IMR-90 (cell line): ENCODE measurements around the gene DGKQ. TPM values are rescaled to one million over a fixed set of nuclear protein-coding genes. Genes with fewer than 3 reads are reported as not detected.

Experiments
- ATAC-seq: fragments of 200-7000 bp; cut with Tn5 transposase; 2 replicates; pipeline ENCODE4 v1.9.1; 2020; ENCODE audit warnings: low read depth, mild to moderate bottlenecking, moderate library complexity
- BruUV-seq: library from RNA; stranded (reverse); fragments of 400-500 nt; replicated peaks from 2 replicates; lab custom pipeline; 2021; lab: Mats Ljungman, UMichigan
- CTCF ChIA-PET: fragments of 300-600 bp; formaldehyde crosslinking; extraction: SDS; loops from one replicate; lab custom pipeline; 2021; ENCODE audit warnings: antibody characterized with exemption; lab: Yijun Ruan, JAX
- POLR2A ChIA-PET: fragments of 300-600 bp; sonication (Branson Sonifier 250); formaldehyde crosslinking; loops from one replicate; lab custom pipeline; 2022; ENCODE audit warnings: antibody characterized with exemption; ENCODE audit not compliant: unreplicated experiment; lab: Charles Lee
- DNase-seq: peaks from one replicate; pipeline ENCODE4 v3.0.0; 2013
- H2AFZ ChIP-seq: replicated peaks from 2 replicates; pipeline ENCODE3; 2013; ENCODE audit warnings: low read length, mild to moderate bottlenecking; ENCODE audit not compliant: poor library complexity
- H2AK5ac ChIP-seq: 2 replicates; pipeline ENCODE4 v1.6.1; 2013; ENCODE audit warnings: low read depth, low read length, inconsistent platforms
- H2AK9ac ChIP-seq: replicated peaks from 2 replicates; pipeline ENCODE3; 2013; ENCODE audit warnings: mild to moderate bottlenecking, low read depth, low read length, moderate library complexity; ENCODE audit not compliant: poor library complexity
- H2BK120ac ChIP-seq: 2 replicates; pipeline ENCODE4 v1.6.1; 2013; ENCODE audit warnings: low read depth, low read length, inconsistent platforms
- H2BK15ac ChIP-seq: 3 replicates; pipeline ENCODE4 v1.6.1; 2013; ENCODE audit warnings: low read depth, low read length, inconsistent platforms
- H2BK20ac ChIP-seq: 2 replicates; pipeline ENCODE4 v1.6.1; 2013; ENCODE audit warnings: low read depth, mild to moderate bottlenecking, inconsistent platforms, low read length, moderate library complexity
- H2BK5ac ChIP-seq: 2 replicates; pipeline ENCODE4 v1.6.1; 2013; ENCODE audit warnings: mild to moderate bottlenecking, low read depth, low read length, inconsistent platforms; ENCODE audit not compliant: poor library complexity, severe bottlenecking
- H3K14ac ChIP-seq: replicated peaks from 2 replicates; pipeline ENCODE4 v1.6.1; 2013; ENCODE audit warnings: low read depth, low read length, inconsistent platforms
- H3K18ac ChIP-seq: 2 replicates; pipeline ENCODE4 v1.6.1; 2013; ENCODE audit warnings: low read depth, low read length, control low read depth
- H3K23ac ChIP-seq: 2 replicates; pipeline ENCODE4 v1.6.1; 2013; ENCODE audit warnings: low read depth, low read length, inconsistent platforms
- H3K27ac ChIP-seq: 2 replicates; pipeline ENCODE4 v1.5.1; 2013; ENCODE audit warnings: mild to moderate bottlenecking, control low read depth, low read length; ENCODE audit not compliant: insufficient read depth
- H3K27me3 ChIP-seq: 2 replicates; pipeline ENCODE4 v1.6.1; 2013; ENCODE audit warnings: low read length; ENCODE audit not compliant: control insufficient read depth, insufficient read depth
- H3K36me3 ChIP-seq: 2 replicates; pipeline ENCODE4 v1.6.1; 2013; ENCODE audit warnings: low read length, mixed read lengths; ENCODE audit not compliant: control insufficient read depth, insufficient read depth
- H3K4ac ChIP-seq: 2 replicates; pipeline ENCODE4 v1.6.1; 2013; ENCODE audit warnings: low read depth, low read length, inconsistent platforms
- H3K4me1 ChIP-seq: 2 replicates; pipeline ENCODE4 v1.6.1; 2013; ENCODE audit warnings: low read length, mixed read lengths; ENCODE audit not compliant: control insufficient read depth, insufficient read depth
- H3K4me2 ChIP-seq: 2 replicates; pipeline ENCODE4 v1.6.1; 2013; ENCODE audit warnings: low read depth, mild to moderate bottlenecking, control low read depth, low read length, moderate library complexity
- H3K4me3 ChIP-seq: 2 replicates; pipeline ENCODE4 v1.5.1; 2013; ENCODE audit warnings: low read depth, mild to moderate bottlenecking, control low read depth, low read length, moderate library complexity; ENCODE audit not compliant: insufficient read depth
- H3K56ac ChIP-seq: 2 replicates; pipeline ENCODE4 v1.6.1; 2013; ENCODE audit warnings: low read length, inconsistent platforms; ENCODE audit not compliant: insufficient read depth; ENCODE audit errors: extremely low read depth
- H3K79me1 ChIP-seq, 2 experiments: 2 replicates each; pipeline ENCODE4 v1.6.1; 2013; ENCODE audit warnings: low read length in 2 of 2, inconsistent platforms in 1 of 2, low read depth in 1 of 2
- H3K9ac ChIP-seq: 2 replicates; pipeline ENCODE4 v1.6.1; 2013; ENCODE audit warnings: low read depth, low read length, control low read depth
- H3K9me1 ChIP-seq: 2 replicates; pipeline ENCODE4 v1.6.1; 2013; ENCODE audit warnings: low read length, inconsistent platforms; ENCODE audit not compliant: insufficient read depth
- H3K9me3 ChIP-seq: 2 replicates; pipeline ENCODE4 v1.6.1; 2013; ENCODE audit warnings: low read length; ENCODE audit not compliant: control insufficient read depth, insufficient read depth
- H4K20me1 ChIP-seq: 2 replicates; pipeline ENCODE4 v1.6.1; 2013; ENCODE audit warnings: low read length, inconsistent platforms; ENCODE audit not compliant: insufficient read depth
- H4K5ac ChIP-seq: 2 replicates; pipeline ENCODE4 v1.6.1; 2013; ENCODE audit warnings: mild to moderate bottlenecking, low read depth, low read length, control low read depth
- H4K8ac ChIP-seq, 2 experiments: 2 replicates each; pipeline ENCODE4 v1.6.1; 2013; ENCODE audit warnings: low read depth in 2 of 2, low read length in 2 of 2, control low read depth in 1 of 2, inconsistent platforms in 1 of 2
- H4K91ac ChIP-seq: 2 replicates; pipeline ENCODE4 v1.6.1; 2013; ENCODE audit warnings: low read depth, low read length, inconsistent platforms; ENCODE audit not compliant: insufficient read depth
- BHLHE40 ChIP-seq: fragments of 150-350 bp; IDR thresholded peaks from 2 replicates; pipeline ENCODE4 v1.6.1; 2016; ENCODE audit warnings: mild to moderate bottlenecking, low read depth, low read length
- CEBPB ChIP-seq: IDR thresholded peaks from 2 replicates; pipeline ENCODE4 v1.6.1; 2012; ENCODE audit warnings: low read depth, low read length, improper control_type of control experiment
- FOS ChIP-seq: fragments of 150-350 bp; IDR thresholded peaks from 2 replicates; pipeline ENCODE4 v1.6.1; 2016; ENCODE audit warnings: low read depth, low read length
- MAFK ChIP-seq: IDR thresholded peaks from 2 replicates; pipeline ENCODE4 v1.6.1; 2012; ENCODE audit warnings: low read depth, low read length, improper control_type of control experiment
- MAZ ChIP-seq: IDR thresholded peaks from 2 replicates; pipeline ENCODE4 v1.6.1; 2012; ENCODE audit warnings: low read depth, mild to moderate bottlenecking, low read length, improper control_type of control experiment, moderate library complexity, borderline replicate concordance
- NFE2L2 ChIP-seq: fragments of 150-350 bp; IDR thresholded peaks from 2 replicates; pipeline ENCODE4 v1.6.1; 2016; ENCODE audit warnings: low read depth, mild to moderate bottlenecking, low read length
- POLR2A ChIP-seq: IDR thresholded peaks from 2 replicates; pipeline ENCODE4 v1.6.1; 2012; ENCODE audit warnings: mild to moderate bottlenecking, low read depth, low read length
- whole genome bisulfite sequencing, 2 experiments: methylation state at CpG; one replicate each; pipeline versions ENCODE4 v1.1.5 to v1.1.7; 2013; ENCODE audit warnings: missing lambda C conversion rate in 2 of 2; ENCODE audit not compliant: insufficient read length in 1 of 2; ENCODE audit errors: extremely low coverage in 2 of 2; 5-methylcytosine and 5-hydroxymethylcytosine counted together
- dilution Hi-C: fragments of 300-500 bp; cut with HindIII; formaldehyde crosslinking; loops from one replicate; pipeline ENCODE4 v1.14.3; 2018; ENCODE audit warnings: low sequenced_read_pairs; ENCODE audit not compliant: unreplicated experiment
- in situ Hi-C: fragments of 300-500 bp; cut with MboI; formaldehyde crosslinking; loops from 3 replicates; pipeline ENCODE4 v1.14.3; 2019; ENCODE audit warnings: low sequenced_read_pairs, inconsistent platforms, mixed read lengths
- intact Hi-C: fragments of 100-400 bp; cut with micrococcal nuclease; formaldehyde crosslinking; loops from 2 replicates; pipeline ENCODE4 v1.10.0; 2022
- polyA plus RNA-seq, 3 experiments: library from polyadenylated mRNA; depleted of rRNA; stranded (reverse); fragments of >200 nt; gene quantifications; 2 replicates each; pipeline ENCODE4 v1.2.3, GENCODE V29; 2012; ENCODE audit warnings: low replicate concordance in 1 of 3
- total RNA-seq: library from RNA; depleted of rRNA; stranded (reverse); fragments of >200 nt; gene quantifications from 2 replicates; pipeline ENCODE4 v1.2.3, GENCODE V29; 2012

DGKQ gene
- total and polyA plus RNA-seq, 2 of the 4 experiments (the other 2 are of a cell fraction) = 4.3 to 15.6 TPM

DNA sequence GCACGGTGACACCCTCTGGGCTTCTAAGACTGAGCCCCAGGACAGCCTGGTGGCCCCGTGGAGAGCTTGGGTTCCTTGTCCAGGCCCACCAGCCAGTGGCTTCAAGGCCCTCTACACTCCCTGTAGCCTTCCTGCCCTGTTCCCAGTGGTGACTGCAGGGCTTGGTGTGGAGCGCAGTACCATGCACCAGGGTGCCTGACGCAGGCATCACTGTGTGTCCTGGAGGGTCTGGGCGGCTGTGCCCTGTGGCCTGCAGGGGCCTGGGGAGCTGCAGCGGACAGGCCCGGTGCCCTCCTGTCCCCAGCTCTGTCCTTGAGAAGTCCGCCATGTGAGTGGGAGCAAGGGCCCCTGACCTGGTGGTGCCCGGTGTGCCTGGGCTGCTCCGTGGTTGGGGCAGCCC is 42.4 kb upstream of the DGKQ start:
- intact Hi-C loops (no loop called here), in situ Hi-C loops (no loop called here), dilution Hi-C loops (no loop called here)
- Histone ChIP-seq H3K9me3 (no peaks in the 10 kb centered on the region), H3K9me1 (peaks cover 4% of the 10 kb centered on the region; the same call in 1 of the 2 replicates), H3K4me2 (no peak overlapping the region), H2BK20ac (no peak overlapping the region), H2AFZ (no peak overlapping the region), H3K14ac (no peak overlapping the region), H3K27ac (no peak overlapping the region), H2AK9ac (no peak overlapping the region), H2BK120ac (no peak overlapping the region), H3K4me3 (no peak overlapping the region), H2BK15ac (no peak overlapping the region), H4K5ac (no peak overlapping the region), H4K91ac (no peak overlapping the region), H3K27me3 (no peaks in the 10 kb centered on the region), H2BK5ac (no peak overlapping the region), H3K4me1 (peaks cover 2% of the 10 kb centered on the region; the same call in 1 of the 2 replicates), H2AK5ac (no peak overlapping the region), H3K56ac (no peak overlapping the region), H3K79me1 (peaks cover 0 to 9% of the 10 kb centered on the region in 2 experiments; a peak in 2 of 4 replicates), H3K4ac (no peak overlapping the region), H4K20me1 (peaks cover 30% of the 10 kb centered on the region), H3K9ac (no peak overlapping the region), H3K36me3 (peaks cover 5% of the 10 kb centered on the region; the same call in 1 of the 2 replicates), H4K8ac (no peak overlapping the region), H3K23ac (no peak overlapping the region), H3K18ac (no peak overlapping the region)
- 86% methylated on average over 6 of the region's 10 CpGs; no CpG with 5 or more reads in 1 of the 2 experiments for WGBS, 2 experiments
- no peak for ATAC-seq
- BruUV-seq = no TSS peak
- DNase-seq = no peak
- CTCF ChIA-PET = no interaction called here
- POLR2A ChIA-PET = no interaction called here
- TF ChIP-seq MAFK = no peak
- no peak for TF ChIP-seq NFE2L2
- no peak for TF ChIP-seq MAZ
- no peak for TF ChIP-seq BHLHE40
- TF ChIP-seq POLR2A = no peak
- no peak for TF ChIP-seq CEBPB
- no peak for TF ChIP-seq FOS
